H9 (cell line): ENCODE data around the gene ERICH6. TPM values are rescaled to one million over a fixed set of nuclear protein-coding genes. Genes with fewer than 3 reads are reported as not detected.

Experiments used
- DNase-seq: peaks from one replicate; pipeline ENCODE4 v3.0.0-alpha.2; 2017
- H2AFZ ChIP-seq: one replicate; pipeline ENCODE4 v1.6.1; 2013; ENCODE audit warnings: mild to moderate bottlenecking, low read length, control low read depth, moderate library complexity
- H2AK5ac ChIP-seq: 2 replicates; pipeline ENCODE4 v1.6.1; 2013; ENCODE audit warnings: low read length, control low read depth, mixed read lengths; ENCODE audit not compliant: insufficient read length
- H2BK120ac ChIP-seq: one replicate; pipeline ENCODE4 v1.6.1; 2013; ENCODE audit warnings: low read depth, mild to moderate bottlenecking, low read length, control low read depth, inconsistent platforms; ENCODE audit not compliant: poor library complexity, severe bottlenecking
- H2BK12ac ChIP-seq: 2 replicates; pipeline ENCODE4 v1.6.1; 2013; ENCODE audit warnings: low read length, control low read depth, mixed read lengths, low read depth; ENCODE audit not compliant: insufficient read length
- H2BK15ac ChIP-seq: 2 replicates; pipeline ENCODE4 v1.6.1; 2013; ENCODE audit warnings: low read depth, low read length, control low read depth
- H2BK20ac ChIP-seq: one replicate; pipeline ENCODE4 v1.6.1; 2013; ENCODE audit warnings: low read depth, mild to moderate bottlenecking, low read length, control low read depth, inconsistent platforms; ENCODE audit not compliant: poor library complexity, severe bottlenecking
- H2BK5ac ChIP-seq: 2 replicates; pipeline ENCODE4 v1.6.1; 2013; ENCODE audit warnings: low read length, control low read depth, mixed read lengths; ENCODE audit not compliant: insufficient read length
- H3K14ac ChIP-seq: 2 replicates; pipeline ENCODE4 v1.6.1; 2013; ENCODE audit warnings: low read length, control low read depth; ENCODE audit not compliant: insufficient read depth
- H3K18ac ChIP-seq: 2 replicates; pipeline ENCODE4 v1.6.1; 2013; ENCODE audit warnings: low read depth, mild to moderate bottlenecking, mixed read lengths, low read length, control low read depth; ENCODE audit not compliant: insufficient read length
- H3K23ac ChIP-seq: 2 replicates; pipeline ENCODE4 v1.6.1; 2013; ENCODE audit warnings: low read length, control low read depth, mixed read lengths, low read depth; ENCODE audit not compliant: insufficient read length
- H3K23me2 ChIP-seq: 2 replicates; pipeline ENCODE4 v1.6.1; 2013; ENCODE audit warnings: low read depth, mild to moderate bottlenecking, mixed read lengths, low read length, control low read depth; ENCODE audit not compliant: insufficient read length, poor library complexity, severe bottlenecking
- H3K27ac ChIP-seq: 2 replicates; pipeline ENCODE4 v1.5.1; 2013; ENCODE audit warnings: low read length, control low read depth, mixed read lengths, low read depth; ENCODE audit not compliant: insufficient read length
- H3K27me3 ChIP-seq: 2 replicates; pipeline ENCODE4 v1.6.1; 2013; ENCODE audit warnings: low read length, control low read depth, inconsistent platforms; ENCODE audit not compliant: insufficient read depth
- H3K4ac ChIP-seq: 2 replicates; pipeline ENCODE4 v1.6.1; 2013; ENCODE audit warnings: low read depth, mild to moderate bottlenecking, control low read depth, inconsistent platforms, low read length, moderate library complexity
- H3K4me1 ChIP-seq: 2 replicates; pipeline ENCODE4 v1.6.1; 2013; ENCODE audit warnings: low read length, control low read depth, inconsistent platforms; ENCODE audit not compliant: insufficient read depth
- H3K4me2 ChIP-seq: 2 replicates; pipeline ENCODE4 v1.6.1; 2013; ENCODE audit warnings: low read length, control low read depth, mixed read lengths; ENCODE audit not compliant: insufficient read length, insufficient read depth
- H3K56ac ChIP-seq: 2 replicates; pipeline ENCODE4 v1.6.1; 2013; ENCODE audit warnings: low read depth, mild to moderate bottlenecking, mixed read lengths, low read length, control low read depth; ENCODE audit not compliant: insufficient read length
- H3K79me1 ChIP-seq: 2 replicates; pipeline ENCODE4 v1.6.1; 2013; ENCODE audit warnings: low read depth, mild to moderate bottlenecking, moderate library complexity, low read length, control low read depth, inconsistent platforms; ENCODE audit not compliant: insufficient read depth, poor library complexity, severe bottlenecking
- H3K79me2 ChIP-seq: 2 replicates; pipeline ENCODE4 v1.6.1; 2013; ENCODE audit warnings: low read length, control low read depth, inconsistent platforms; ENCODE audit not compliant: insufficient read depth
- H3K9ac ChIP-seq: 2 replicates; pipeline ENCODE4 v1.6.1; 2013; ENCODE audit warnings: low read length, control low read depth, mixed read lengths; ENCODE audit not compliant: insufficient read length; ENCODE audit errors: extremely low read depth
- H3K9me3 ChIP-seq: one replicate; pipeline ENCODE4 v1.6.1; 2013; ENCODE audit warnings: low read depth, low read length, inconsistent platforms; ENCODE audit not compliant: control insufficient read depth
- H3T11ph ChIP-seq: one replicate; pipeline ENCODE4 v1.6.1; 2013; ENCODE audit warnings: mild to moderate bottlenecking, low read length, control low read depth, inconsistent platforms
- H4K20me1 ChIP-seq: one replicate; pipeline ENCODE4 v1.6.1; 2013; ENCODE audit not compliant: control insufficient read depth, insufficient read length, insufficient read depth
- H4K5ac ChIP-seq: 2 replicates; pipeline ENCODE4 v1.6.1; 2013; ENCODE audit warnings: low read depth, mild to moderate bottlenecking, mixed read lengths, low read length, control low read depth; ENCODE audit not compliant: insufficient read length
- H4K8ac ChIP-seq: replicated peaks from 2 replicates; pipeline ENCODE4 v1.6.1; 2013; ENCODE audit warnings: low read length, control low read depth, mixed read lengths, low read depth; ENCODE audit not compliant: insufficient read length
- H4K91ac ChIP-seq: 2 replicates; pipeline ENCODE4 v1.6.1; 2013; ENCODE audit warnings: low read depth, mild to moderate bottlenecking, moderate library complexity, mixed read lengths, low read length, control low read depth; ENCODE audit not compliant: insufficient read length
- H3K27ac Mint-ChIP-seq, 3 experiments: 2 replicates in 2 of 3; 3 replicates in 1 of 3; pipeline ENCODE4 v1.8.0; 2020 to 2021; ENCODE audit warnings: mixed read lengths in 3 of 3, mild to moderate bottlenecking in 1 of 3, moderate library complexity in 1 of 3
- H3K27me3 Mint-ChIP-seq: 2 replicates; pipeline ENCODE4 v1.8.0; 2021; ENCODE audit warnings: low read depth, mild to moderate bottlenecking, moderate library complexity, mixed read lengths
- H3K36me3 Mint-ChIP-seq, 3 experiments: 2 replicates in 2 of 3; 3 replicates in 1 of 3; pipeline ENCODE4 v1.8.0; 2020 to 2021; ENCODE audit warnings: low read depth in 3 of 3, mixed read lengths in 3 of 3; ENCODE audit not compliant: insufficient read depth in 1 of 3
- H3K4me1 Mint-ChIP-seq, 2 experiments: 2 replicates each; pipeline ENCODE4 v1.8.0; 2020; ENCODE audit warnings: mixed read lengths in 2 of 2
- H3K4me3 Mint-ChIP-seq, 2 experiments: 2 replicates in 1 of 2; 3 replicates in 1 of 2; pipeline ENCODE4 v1.8.0; 2020 to 2021; ENCODE audit warnings: mild to moderate bottlenecking in 2 of 2, mixed read lengths in 2 of 2, moderate library complexity in 1 of 2
- H3K9me3 Mint-ChIP-seq, 2 experiments: 2 replicates in 1 of 2; 3 replicates in 1 of 2; pipeline ENCODE4 v1.8.0; 2020; ENCODE audit warnings: mild to moderate bottlenecking in 2 of 2, mixed read lengths in 2 of 2, moderate library complexity in 1 of 2
- CTCF ChIP-seq: fragments of 200-600 bp; sonication (generic); conservative IDR thresholded peaks from 3 replicates; pipeline ENCODE4 v1.8.0; 2021; ENCODE audit warnings: antibody characterized with exemption, mild to moderate bottlenecking
- whole genome bisulfite sequencing: extraction: QIAGEN DNeasy Blood & Tissue Kit; methylation state at CpG from one replicate; pipeline ENCODE4 v1.1.7; 2013; ENCODE audit warnings: missing lambda C conversion rate, low lambda C conversion rate, mixed read lengths; ENCODE audit not compliant: insufficient read length; ENCODE audit errors: extremely low coverage; 5-methylcytosine and 5-hydroxymethylcytosine counted together
- total RNA-seq: library from RNA; stranded (reverse); gene quantifications from 2 replicates; pipeline ENCODE4 v1.2.1, GENCODE V29; 2021

Gene ERICH6
- total RNA-seq, 1 experiment from 2014 or later = not detected

- no peaks in the 10 kb centered on the region for H3K79me1 ChIP-seq
- no peak overlapping the region for H3K4ac ChIP-seq
- H3K9me3 ChIP-seq = no peaks in the 10 kb centered on the region
- H3K27ac Mint-ChIP-seq = no peak overlapping the region
- H2AFZ ChIP-seq = no peak overlapping the region
- H3K36me3 Mint-ChIP-seq = peaks cover 0 to 4% (median 4%) of the 10 kb centered on the region in 3 experiments; a peak in 4 of 7 replicates
- H2BK12ac ChIP-seq = no peak overlapping the region
- H4K8ac ChIP-seq = no peak overlapping the region
- H3K27me3 Mint-ChIP-seq = no peaks in the 10 kb centered on the region
- no peak overlapping the region for H3K56ac ChIP-seq
- H2BK15ac ChIP-seq = no peak overlapping the region
- H3K4me1 Mint-ChIP-seq = peaks cover 22 to 23% of the 10 kb centered on the region in 2 experiments
- H4K91ac ChIP-seq = no peak overlapping the region
- no peak overlapping the region for H3K4me3 Mint-ChIP-seq
- no peak overlapping the region for H3K18ac ChIP-seq
- H4K20me1 ChIP-seq = no peaks in the 10 kb centered on the region
- no peak for DNase-seq
- no peaks in the 10 kb centered on the region; the same call in 1 of the 2 replicates for H3K79me2 ChIP-seq
- no peak overlapping the region for H2BK5ac ChIP-seq
- H2BK20ac ChIP-seq = no peak overlapping the region
- H2BK120ac ChIP-seq = no peak overlapping the region
- no peaks in the 10 kb centered on the region for H3K27me3 ChIP-seq
- no peaks in the 10 kb centered on the region for H3K23me2 ChIP-seq
- no peaks in the 10 kb centered on the region for H3K4me1 ChIP-seq
- H3K27ac ChIP-seq = no peak overlapping the region
- no peak overlapping the region for H2AK5ac ChIP-seq
- no CpG with 5 or more reads among the region's 4 CpGs for WGBS
- no peak overlapping the region for H3T11ph ChIP-seq
- H3K4me2 ChIP-seq = no peak overlapping the region
- TF ChIP-seq CTCF = no peak
- no peak overlapping the region for H3K9ac ChIP-seq
- H3K23ac ChIP-seq = no peak overlapping the region
- H3K9me3 Mint-ChIP-seq = no peaks in the 10 kb centered on the region
- no peak overlapping the region for H3K14ac ChIP-seq
- no peak overlapping the region for H4K5ac ChIP-seq
Observed at GRCh38 chr3:150742679-150743078, 39.0 kb upstream of the ERICH6 start.
